ENCODE results near the gene WDR27.

The WDR27 gene

DNA sequence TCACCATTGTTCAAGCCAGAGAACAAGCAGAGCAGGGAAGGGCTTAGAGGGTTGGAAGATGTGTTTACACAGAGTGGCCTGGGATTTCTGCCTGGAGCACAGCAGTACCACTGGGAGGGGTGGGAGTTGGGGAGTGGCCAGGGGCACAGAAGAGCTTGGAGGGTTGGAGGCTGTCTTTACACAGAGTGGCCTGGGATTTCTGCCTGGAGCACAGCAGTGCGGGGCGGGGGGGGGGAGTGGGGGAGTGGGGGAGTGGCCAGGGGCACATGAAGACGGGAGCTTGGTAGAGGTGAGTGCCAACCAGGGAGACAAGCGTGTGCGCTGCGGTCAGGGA lies 50.9 kb downstream of the WDR27 start:
- Histone ChIP-seq H3K79me2 (ENCODE audit: insufficient read depth, low read length) (no peaks in the 10 kb centered on the region), H3K4me3 (ENCODE audit: insufficient read depth, low read length, poor library complexity, severe bottlenecking) (no peak overlapping the region)
- TF ChIP-seq EZH2phosphoT487 (conservative IDR thresholded peaks at IDR 0.05; ENCODE audit: low read length) = no peak
- TF ChIP-seq, protein P1, sequence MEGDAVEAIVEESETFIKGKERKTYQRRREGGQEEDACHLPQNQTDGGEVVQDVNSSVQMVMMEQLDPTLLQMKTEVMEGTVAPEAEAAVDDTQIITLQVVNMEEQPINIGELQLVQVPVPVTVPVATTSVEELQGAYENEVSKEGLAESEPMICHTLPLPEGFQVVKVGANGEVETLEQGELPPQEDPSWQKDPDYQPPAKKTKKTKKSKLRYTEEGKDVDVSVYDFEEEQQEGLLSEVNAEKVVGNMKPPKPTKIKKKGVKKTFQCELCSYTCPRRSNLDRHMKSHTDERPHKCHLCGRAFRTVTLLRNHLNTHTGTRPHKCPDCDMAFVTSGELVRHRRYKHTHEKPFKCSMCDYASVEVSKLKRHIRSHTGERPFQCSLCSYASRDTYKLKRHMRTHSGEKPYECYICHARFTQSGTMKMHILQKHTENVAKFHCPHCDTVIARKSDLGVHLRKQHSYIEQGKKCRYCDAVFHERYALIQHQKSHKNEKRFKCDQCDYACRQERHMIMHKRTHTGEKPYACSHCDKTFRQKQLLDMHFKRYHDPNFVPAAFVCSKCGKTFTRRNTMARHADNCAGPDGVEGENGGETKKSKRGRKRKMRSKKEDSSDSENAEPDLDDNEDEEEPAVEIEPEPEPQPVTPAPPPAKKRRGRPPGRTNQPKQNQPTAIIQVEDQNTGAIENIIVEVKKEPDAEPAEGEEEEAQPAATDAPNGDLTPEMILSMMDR (IDR thresholded peaks at IDR 0.05; ENCODE audit: insufficient read depth, low read length, poor library complexity, severe bottlenecking) = no peak

DNA sequence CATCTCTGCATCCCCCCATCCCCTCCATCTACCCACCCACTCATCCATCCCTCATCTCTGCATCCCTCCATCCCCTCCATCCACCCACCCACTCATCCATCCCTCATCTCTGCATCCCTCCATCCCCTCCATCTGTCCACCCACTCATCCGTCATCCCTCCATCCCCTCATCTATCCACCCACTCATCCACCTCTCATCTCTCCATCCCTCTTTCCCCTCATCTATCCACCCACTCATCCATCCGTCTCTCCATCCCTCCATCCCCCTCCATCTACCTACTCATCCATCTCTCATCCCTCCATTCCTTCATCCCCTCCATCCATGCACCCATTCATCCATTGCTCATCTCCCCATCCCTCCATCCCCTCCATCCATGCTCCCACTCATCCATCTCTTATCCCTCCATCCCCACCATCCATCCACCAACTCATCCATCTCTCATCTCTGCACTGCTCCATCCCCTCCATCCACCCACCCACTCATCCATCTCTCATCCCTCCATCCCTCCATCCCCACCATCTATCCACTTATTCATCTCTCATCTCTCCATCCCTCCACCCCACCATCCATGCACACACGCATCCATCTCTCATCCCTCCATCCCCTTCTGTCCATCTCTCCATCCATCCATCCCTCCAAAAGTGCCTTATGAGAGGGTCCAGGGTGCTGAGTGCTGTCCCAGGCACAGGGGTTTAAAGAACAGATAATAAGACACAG lies 51.4 kb downstream of the WDR27 start:
- H3K9ac ChIP-seq (ENCODE audit: low read length) = no peak overlapping the region
- H3K27me3 ChIP-seq (ENCODE audit: low read length) = no peaks in the 10 kb centered on the region
- H2AFZ ChIP-seq (ENCODE audit: low read depth, low read length, severe bottlenecking) = no peak overlapping the region
- H3K36me3 ChIP-seq (ENCODE audit: low read length) = peaks cover 7% of the 10 kb centered on the region; the same call in 1 of the 2 replicates
- H3K27ac ChIP-seq (ENCODE audit: low read depth, low read length) = no peak overlapping the region
- no peak for TF ChIP-seq EZH2phosphoT487 (conservative IDR thresholded peaks at IDR 0.05; ENCODE audit: low read length)
- TF ChIP-seq, protein P1 (IDR thresholded peaks at IDR 0.05; ENCODE audit: insufficient read depth, low read length, poor library complexity, severe bottlenecking) = no peak
- H3K9me3 ChIP-seq (ENCODE audit: insufficient read depth, low read length) = no peaks in the 10 kb centered on the region
- H3K4me3 ChIP-seq (ENCODE audit: insufficient read depth, low read length, poor library complexity, severe bottlenecking) = no peak overlapping the region
- H3K9me2 ChIP-seq (replicated peaks; ENCODE audit: insufficient read depth, low read length) = no peaks in the 10 kb centered on the region
- H3K4me2 ChIP-seq (ENCODE audit: low read depth, low read length, poor library complexity, severe bottlenecking) = no peak overlapping the region
- no peaks in the 10 kb centered on the region for H3F3A ChIP-seq (ENCODE audit: insufficient read depth)
- H4K20me1 ChIP-seq (ENCODE audit: low read depth, low read length) = no peaks in the 10 kb centered on the region
- no peaks in the 10 kb centered on the region for H3K79me2 ChIP-seq (ENCODE audit: insufficient read depth, low read length)

More for the DNA sequence above, 50.9 kb downstream of the WDR27 start:
- Histone ChIP-seq H3K27ac (ENCODE audit: low read depth, low read length) (no peak overlapping the region), H3K27me3 (ENCODE audit: low read length) (no peaks in the 10 kb centered on the region), H4K20me1 (ENCODE audit: low read depth, low read length) (no peaks in the 10 kb centered on the region), H3F3A (ENCODE audit: insufficient read depth) (no peaks in the 10 kb centered on the region), H2AFZ (ENCODE audit: low read depth, low read length, severe bottlenecking) (no peak overlapping the region), H3K9me3 (ENCODE audit: insufficient read depth, low read length) (no peaks in the 10 kb centered on the region), H3K36me3 (ENCODE audit: low read length) (peaks cover 7% of the 10 kb centered on the region; the same call in 1 of the 2 replicates), H3K4me2 (ENCODE audit: low read depth, low read length, poor library complexity, severe bottlenecking) (no peak overlapping the region), H3K9me2 (replicated peaks; ENCODE audit: insufficient read depth, low read length) (no peaks in the 10 kb centered on the region), H3K9ac (ENCODE audit: low read length) (no peak overlapping the region)

DNA sequence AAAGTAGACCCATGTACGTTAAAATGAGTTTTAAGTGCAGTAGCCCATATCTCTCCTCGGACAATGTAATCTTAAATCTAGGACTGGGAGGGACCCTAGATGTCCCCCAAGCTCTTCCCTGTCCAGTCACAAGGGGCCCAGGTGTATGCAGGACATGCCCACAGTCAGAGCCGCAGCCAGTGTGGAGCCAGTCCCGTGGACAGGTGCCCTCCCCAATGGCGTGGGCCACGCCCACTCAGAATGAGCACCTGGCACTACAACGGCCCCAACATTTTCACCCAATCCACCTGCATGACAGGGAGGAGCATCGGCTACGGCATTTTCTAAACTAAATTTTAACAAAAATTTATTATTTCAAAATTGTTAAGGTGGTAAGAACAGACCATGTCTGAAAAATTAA lies 53.2 kb downstream of the WDR27 start:
- Histone ChIP-seq H3K4me2 (ENCODE audit: low read depth, low read length, poor library complexity, severe bottlenecking) (no peak overlapping the region), H3K9me3 (ENCODE audit: insufficient read depth, low read length) (no peaks in the 10 kb centered on the region), H2AFZ (ENCODE audit: low read depth, low read length, severe bottlenecking) (no peak overlapping the region), H3K36me3 (ENCODE audit: low read length) (peaks cover 7% of the 10 kb centered on the region; the same call in 1 of the 2 replicates), H3K79me2 (ENCODE audit: insufficient read depth, low read length) (no peaks in the 10 kb centered on the region), H3K27me3 (ENCODE audit: low read length) (no peaks in the 10 kb centered on the region), H3K27ac (ENCODE audit: low read depth, low read length) (no peak overlapping the region), H3F3A (ENCODE audit: insufficient read depth) (no peaks in the 10 kb centered on the region), H3K9me2 (replicated peaks; ENCODE audit: insufficient read depth, low read length) (no peaks in the 10 kb centered on the region), H3K9ac (ENCODE audit: low read length) (no peak overlapping the region), H3K4me3 (ENCODE audit: insufficient read depth, low read length, poor library complexity, severe bottlenecking) (no peak overlapping the region), H4K20me1 (ENCODE audit: low read depth, low read length) (no peaks in the 10 kb centered on the region)
- TF ChIP-seq, protein P1 (IDR thresholded peaks at IDR 0.05; ENCODE audit: insufficient read depth, low read length, poor library complexity, severe bottlenecking) = no peak
- TF ChIP-seq EZH2phosphoT487 (conservative IDR thresholded peaks at IDR 0.05; ENCODE audit: low read length) = no peak
